Measurements from ENCODE around the gene CALB2.
"Not testable (repeated sequence)": the region's sequence is repeated elsewhere in the genome, so short reads cannot be mapped to it uniquely, and the experiment has no call there.

CALB2 gene, protein sequence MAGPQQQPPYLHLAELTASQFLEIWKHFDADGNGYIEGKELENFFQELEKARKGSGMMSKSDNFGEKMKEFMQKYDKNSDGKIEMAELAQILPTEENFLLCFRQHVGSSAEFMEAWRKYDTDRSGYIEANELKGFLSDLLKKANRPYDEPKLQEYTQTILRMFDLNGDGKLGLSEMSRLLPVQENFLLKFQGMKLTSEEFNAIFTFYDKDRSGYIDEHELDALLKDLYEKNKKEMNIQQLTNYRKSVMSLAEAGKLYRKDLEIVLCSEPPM

DNA sequence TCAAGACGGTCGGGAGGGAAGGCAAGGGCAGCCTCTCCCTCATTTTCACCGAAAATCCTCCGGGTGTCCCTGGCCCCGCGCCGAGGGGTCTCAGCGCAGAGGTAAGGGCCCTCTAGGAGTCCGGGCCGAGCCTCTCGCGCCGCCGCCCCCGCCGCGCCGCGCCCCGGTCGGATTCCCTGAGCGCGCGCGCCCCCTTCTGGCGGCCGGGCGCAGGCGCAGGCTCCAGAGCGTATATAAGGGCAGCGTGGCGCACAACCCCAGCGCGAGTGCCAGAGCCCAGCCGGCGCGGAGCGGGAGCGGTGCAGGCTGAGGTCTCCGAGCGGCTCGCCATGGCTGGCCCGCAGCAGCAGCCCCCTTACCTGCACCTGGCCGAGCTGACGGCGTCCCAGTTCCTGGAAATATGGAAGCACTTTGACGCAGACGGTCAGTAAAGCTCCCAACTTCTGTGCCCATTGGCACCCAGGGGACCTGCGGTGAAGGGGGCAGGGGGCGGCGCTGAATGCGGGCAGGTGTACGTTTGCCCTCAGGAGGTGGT, at the start of gene CALB2:
Gene CALB2 (plus strand): TSS at position 260 of the 535 bp plus-strand sequence. CDS start 70 bp downstream, at position 330.
- DNase-seq (ENCODE audit: low spot score) (peak; percentile 32), FAIRE-seq (no peak)

DNA sequence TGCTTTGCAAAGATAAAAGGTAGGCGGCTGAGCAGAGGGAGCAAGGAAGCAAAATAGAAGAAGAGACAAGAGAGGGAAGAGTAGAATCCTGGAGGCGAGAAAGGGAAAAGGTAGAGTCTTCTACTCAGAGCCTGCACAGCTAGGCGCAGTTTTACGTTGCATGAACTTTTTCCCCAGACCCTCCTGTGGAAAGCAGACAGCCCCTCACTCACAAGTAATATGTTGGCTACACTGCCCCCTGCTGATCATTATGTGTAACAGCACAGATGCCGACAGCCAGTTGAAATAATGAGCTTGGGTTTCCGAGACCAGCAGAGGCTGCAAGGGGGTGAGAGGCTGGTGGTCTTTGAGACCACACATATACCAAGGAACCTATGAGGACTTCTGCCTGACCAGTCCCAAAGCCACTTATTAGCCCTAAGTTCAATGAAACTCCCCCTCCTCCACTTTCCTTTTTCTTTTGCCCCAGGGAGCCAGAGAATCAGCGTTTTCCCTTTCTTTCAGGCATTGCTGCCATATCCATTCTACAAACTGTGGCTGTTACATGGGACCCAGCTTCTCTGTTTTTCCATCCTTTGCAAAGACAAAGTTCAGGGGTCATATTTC, 46.9 kb upstream of the CALB2 start:
- no peak for DNase-seq (ENCODE audit: low spot score)
- no peak for FAIRE-seq

DNA sequence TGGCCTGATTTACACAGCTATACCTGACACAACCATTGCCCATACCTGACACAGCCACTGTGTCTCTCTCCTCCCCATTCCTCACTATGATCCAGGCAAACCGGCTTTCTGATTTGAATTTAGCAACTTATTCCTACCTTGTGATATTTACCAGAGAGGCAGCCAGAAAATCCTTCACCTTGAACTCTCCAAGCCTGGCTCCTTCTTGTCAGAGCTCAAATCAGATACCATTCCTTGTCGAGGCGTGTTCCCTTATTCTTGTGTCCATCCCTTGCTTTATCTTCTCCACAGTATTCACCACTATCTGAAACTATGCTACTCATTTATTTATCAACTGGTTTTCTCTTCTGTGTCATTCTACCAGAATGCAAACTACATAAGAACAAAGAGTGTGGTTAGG, 44.9 kb upstream of the CALB2 start:
- FAIRE-seq; DNase-seq (ENCODE audit: low spot score): not testable (repeated sequence)

DNA sequence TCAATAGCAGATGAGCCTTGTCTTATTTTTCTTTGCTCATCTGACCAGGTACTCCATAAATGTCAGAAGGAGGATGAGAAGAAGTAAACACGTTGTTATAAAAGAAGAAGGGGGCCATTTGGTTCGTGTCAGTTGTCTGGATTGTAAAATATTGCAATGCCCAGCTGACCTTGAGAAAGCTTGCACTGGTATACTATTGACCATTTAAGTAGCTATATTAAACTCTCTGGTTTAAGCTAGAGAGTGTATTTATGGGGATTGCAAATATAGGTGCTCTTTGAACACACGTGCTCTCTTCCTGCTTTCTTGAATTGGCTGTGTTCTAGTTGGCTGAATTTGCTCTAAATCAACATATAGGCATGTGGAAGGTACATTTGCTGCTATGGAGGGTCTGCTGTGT, 43.3 kb upstream of the CALB2 start:
- DNase-seq (ENCODE audit: low spot score): no peak
- FAIRE-seq: no peak

DNA sequence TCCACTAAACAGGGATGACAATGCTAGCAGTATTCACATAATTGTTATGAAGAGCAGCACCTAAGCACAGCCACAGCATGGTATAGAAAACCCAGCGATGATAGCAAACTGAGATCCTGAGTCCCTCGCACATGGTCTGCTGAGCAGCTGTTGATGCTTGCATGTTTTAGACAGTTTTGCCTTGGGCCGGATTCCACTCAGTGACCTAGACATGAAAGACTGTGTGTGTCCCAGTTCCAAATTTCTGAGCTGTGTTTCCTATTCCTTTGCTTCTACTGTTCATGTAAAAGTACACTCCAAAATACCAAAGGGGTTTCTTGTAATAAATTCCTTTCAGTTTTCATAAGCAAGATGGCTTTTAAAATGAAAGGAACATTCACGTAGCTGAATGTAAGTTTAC, 38.5 kb upstream of the CALB2 start:
- FAIRE-seq (no peak), DNase-seq (ENCODE audit: low spot score) (no peak)

DNA sequence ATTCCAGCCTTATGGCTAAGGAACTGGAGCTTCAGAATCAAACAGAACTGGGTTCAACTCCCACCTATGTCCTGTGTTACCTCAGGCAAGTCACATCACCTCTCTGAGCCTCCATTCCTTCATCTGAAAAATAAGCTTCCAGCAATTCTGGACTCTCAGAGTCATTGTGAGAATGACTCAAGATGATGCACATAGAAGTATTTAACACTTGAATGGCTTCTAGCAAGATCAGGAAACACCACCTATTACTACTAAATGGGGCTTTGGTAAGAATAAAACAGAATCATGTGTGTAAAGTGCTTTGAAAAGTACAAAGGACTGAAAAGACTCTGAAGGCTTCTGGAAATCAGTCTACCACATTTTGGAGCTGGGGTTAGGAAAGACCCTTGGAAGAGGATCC, 30.8 kb upstream of the CALB2 start:
- DNase-seq (ENCODE audit: low spot score): peak; percentile 17
- FAIRE-seq: no peak

DNA sequence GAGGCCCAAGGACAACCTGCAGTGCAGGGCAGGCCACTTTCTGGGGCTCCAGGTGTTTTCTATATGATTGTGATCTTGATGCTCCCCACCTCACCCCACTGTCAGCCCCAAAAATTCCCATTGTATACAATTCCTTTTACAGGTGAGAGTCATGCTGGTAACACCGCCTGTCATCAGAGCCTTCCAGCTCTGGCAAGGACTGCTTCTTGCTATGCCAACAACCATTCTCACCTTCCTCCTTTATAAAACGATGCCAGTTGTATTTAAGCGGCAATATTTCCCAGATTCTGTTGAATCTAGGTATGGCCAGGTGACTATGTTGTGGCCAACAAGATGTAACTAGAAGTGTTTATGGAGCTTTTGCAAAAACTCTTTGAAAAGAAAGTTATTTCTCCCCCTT, 30.4 kb upstream of the CALB2 start:
- no peak for FAIRE-seq
- DNase-seq (ENCODE audit: low spot score): no peak

DNA sequence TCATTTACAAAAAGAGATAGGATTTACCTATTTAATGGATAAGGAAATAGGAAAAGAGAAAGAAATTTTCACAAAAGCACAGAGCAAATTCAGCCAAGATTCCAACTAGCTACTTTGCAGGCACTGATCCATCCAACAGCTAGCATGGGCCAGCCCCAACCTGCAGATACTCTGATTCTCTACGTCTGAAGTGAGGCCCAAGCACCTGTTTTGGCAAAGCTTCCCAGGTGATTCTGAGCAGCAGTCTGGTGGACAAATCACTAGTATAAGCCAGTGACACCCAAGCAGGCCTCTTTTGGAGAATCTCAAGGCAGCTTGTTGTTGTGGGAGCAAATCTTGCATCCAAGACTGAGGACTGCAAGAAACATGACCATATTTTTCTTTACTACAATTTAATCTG, 20.9 kb upstream of the CALB2 start:
- no peak for DNase-seq (ENCODE audit: low spot score)
- FAIRE-seq: no peak

DNA sequence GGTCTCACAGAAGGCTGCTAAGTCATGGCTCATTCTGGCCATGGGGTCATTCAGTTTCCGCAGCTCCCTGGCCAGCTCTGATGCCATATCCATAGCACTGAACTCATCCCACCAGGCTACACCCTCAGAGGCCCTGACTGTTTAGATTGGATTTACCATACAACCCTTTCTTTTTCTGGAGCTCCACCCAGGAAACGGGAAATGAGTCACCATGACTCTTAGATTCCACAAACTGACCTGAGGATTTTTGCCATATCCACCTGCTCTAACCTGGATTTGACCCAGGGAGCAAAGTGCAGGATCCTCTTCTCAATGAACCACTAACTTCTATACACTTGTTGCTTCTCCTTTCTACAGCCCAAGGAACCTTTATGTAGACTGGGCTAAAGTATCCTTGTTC, 20.3 kb upstream of the CALB2 start:
- FAIRE-seq (no peak), DNase-seq (ENCODE audit: low spot score) (peak; percentile 53)

DNA sequence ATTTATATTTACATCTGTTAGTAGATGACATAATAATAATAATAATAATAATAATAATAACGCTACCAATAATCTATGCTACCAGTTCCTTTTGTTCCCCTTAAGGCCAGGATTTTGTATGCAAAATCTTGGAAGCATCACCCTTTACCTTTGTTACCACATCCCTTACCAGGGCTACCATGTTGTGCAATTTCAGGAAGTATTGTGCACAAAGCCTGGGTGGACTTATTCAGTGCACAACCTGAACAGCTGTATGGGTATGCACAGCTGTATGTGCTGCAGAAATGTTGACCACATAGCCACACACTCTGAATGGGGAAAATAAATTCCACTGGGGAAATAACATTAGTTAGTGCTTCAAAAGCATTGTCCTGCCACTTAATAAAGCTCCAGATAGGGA, 19.9 kb upstream of the CALB2 start:
- no peak for DNase-seq (ENCODE audit: low spot score)
- FAIRE-seq: no peak

DNA sequence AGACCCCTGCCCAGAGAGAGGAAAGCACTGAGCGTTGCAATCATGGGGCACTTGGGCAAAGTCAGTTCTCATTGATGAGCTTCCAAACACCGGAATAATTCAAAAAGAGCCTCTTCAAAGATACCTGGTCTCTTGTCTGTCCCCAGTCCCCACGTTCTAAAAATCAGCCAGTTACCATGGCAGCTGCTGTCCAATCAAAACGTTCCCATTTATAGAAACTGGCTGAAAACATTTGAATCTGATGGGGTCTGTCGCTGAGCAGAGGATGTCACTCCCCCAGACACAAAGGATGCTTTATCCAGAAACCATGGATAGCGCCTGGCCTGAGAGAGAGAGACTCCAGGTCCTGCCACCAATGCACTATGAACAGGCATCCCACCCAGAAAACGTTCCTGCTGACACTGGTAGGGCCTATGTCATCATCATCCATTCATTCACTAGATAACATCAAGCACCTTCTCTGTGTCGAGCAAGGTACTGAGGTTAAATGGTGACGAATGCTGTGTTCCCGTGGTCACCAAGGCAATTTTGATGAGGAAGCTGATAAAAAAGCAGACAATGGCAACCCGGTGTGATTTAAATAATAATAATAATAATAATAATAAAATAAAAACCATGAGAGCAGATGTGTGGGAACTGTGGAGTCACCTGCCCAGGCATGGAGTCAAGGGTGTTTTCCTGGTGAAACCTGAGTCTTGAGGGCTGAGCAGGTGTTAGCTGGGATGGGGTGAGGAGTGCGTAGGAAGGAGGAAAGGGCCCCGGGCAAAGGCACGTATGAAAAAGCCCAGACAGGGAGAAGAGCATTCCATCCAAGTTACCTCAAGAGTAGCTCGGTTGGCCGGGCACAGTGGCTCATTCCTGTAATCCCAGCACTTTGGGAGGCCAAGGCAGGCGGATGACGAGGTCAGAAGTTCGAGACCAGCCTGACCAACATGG, 19.0 kb upstream of the CALB2 start:
- no peak for DNase-seq (ENCODE audit: low spot score)
- no peak for FAIRE-seq

DNA sequence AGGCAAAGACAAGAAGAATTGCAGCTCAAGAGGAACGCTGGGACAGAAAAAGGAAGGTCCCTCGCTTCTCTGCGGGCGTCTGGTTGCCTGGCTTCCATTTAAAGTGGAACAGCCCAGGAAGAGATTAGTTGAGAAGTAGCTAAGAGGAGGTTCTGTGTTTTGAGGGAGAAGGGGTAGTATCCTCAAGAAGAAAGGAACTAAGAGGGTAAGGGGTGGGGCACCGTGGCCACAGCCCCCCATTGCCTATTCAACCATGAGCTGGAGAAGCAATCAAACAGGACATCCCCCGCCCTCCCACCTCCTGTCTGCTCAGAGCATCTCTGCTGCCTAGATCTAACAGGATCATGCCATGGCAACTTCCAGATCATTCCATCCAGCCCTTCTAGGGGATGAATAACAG, 18.1 kb upstream of the CALB2 start:
- DNase-seq (ENCODE audit: low spot score) (no peak), FAIRE-seq (no peak)

DNA sequence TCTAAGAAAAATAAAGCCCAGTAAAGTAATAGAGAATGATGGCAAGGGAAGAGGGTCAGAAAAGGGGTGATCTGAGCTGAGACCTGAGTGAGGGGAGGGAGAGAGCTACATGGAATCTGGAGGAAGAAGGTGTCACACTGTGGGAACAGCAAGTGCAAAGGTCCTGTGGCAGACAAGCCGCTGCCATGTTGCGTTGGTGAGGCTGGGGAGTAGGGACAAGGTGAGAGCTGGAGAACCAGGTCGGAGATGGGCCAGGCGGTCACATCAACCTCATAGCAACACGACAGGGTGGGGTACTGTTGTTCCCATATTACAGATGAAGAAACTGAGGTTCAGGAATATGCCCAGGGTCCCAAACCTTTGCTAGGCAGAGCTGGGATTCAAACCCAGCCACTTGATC, 16.6 kb upstream of the CALB2 start:
- no peak for DNase-seq (ENCODE audit: low spot score)

DNA sequence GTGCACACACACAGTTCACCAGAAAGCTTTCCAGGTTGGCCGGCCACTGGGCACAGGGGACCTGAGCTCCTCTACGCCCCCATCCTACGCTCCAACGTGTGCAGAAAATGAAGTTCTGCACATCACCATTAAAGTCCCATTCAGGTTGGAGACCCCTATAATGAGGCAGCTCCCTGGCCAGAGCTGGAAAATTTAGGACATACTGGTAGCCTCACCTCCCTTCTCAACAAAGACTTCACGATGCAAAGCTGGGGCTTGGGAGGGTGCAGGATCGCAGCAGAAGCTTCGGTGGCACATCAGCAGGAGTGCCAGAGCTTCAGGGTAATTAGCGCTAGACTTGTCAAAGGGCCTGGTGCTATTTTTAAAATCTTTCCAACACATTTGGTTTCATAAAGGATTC, 15.4 kb upstream of the CALB2 start:
- DNase-seq (ENCODE audit: low spot score) (no peak), FAIRE-seq (no peak)

More for the DNA sequence above, 16.6 kb upstream of the CALB2 start:
- FAIRE-seq: no peak

DNA sequence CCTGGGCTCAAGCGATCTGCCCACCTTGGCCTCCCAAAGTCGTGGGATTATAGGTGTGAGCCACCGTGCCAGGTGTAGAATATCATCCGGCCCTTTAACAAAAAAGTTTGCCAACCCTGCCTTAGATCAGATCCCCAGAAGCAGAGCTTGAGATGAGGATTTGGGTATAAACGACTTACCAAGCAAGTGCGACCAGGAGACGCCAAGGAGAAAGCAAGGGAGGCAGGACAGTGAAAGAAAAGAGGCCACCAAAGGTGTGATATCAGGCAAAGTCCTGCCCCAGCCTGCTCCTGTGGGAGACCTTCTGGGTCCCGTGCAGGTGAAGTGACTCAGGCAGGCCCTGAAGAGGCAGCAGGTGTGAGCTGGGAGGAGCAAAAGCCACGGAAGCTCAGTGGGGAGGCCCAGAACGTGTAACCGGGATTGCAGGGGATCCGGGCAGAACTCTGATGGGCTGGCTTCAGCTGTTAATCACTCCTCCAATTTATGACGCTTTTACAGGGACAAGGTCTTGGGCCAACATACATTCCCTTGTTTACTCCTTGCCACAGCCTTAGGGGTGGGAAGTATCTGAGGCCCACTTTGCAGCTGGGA, 14.1 kb upstream of the CALB2 start:
- no peak for DNase-seq (ENCODE audit: low spot score)

DNA sequence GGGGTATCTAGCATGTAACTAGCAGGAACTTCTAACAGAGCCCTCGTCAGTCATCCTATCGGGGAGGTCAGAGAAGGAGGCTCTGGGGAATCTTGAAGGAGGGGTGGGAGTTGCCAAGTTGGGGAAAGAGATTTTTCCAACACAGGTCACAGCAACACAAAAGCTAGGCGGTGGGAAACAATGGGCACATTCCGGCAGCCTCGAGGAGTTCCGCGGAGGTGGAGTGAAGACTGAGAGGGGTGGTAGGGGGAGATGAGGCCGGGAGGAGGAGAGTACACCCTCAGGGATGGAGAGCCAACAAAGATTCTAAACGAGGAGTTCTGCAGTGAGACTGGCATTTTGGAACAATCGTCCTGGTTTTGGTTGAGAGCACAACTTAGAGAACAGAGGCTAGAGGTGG, 13.5 kb upstream of the CALB2 start:
- FAIRE-seq (no peak), DNase-seq (ENCODE audit: low spot score) (no peak)

More for the DNA sequence above, 14.1 kb upstream of the CALB2 start:
- no peak for FAIRE-seq

DNA sequence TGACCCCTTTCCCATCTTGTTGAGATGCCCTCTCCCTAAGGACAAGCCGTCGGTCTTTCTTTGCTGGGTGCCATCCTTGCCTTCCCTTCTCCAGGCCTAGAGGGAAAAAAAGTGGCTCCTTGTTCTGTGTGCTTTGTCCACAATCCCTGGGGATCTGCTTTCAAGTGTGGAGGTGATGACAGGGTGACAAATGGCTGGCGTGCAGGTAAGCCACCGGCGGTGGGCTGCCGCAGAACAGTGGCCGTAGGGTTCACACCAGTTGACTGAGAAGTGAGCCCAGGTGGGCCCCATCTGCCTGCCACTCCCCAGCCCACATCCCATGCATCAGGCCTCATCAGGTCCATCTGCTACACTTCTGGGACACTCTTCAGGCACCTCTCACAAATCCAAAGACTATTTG, 11.4 kb upstream of the CALB2 start:
- DNase-seq (ENCODE audit: low spot score): no peak
- FAIRE-seq: no peak

DNA sequence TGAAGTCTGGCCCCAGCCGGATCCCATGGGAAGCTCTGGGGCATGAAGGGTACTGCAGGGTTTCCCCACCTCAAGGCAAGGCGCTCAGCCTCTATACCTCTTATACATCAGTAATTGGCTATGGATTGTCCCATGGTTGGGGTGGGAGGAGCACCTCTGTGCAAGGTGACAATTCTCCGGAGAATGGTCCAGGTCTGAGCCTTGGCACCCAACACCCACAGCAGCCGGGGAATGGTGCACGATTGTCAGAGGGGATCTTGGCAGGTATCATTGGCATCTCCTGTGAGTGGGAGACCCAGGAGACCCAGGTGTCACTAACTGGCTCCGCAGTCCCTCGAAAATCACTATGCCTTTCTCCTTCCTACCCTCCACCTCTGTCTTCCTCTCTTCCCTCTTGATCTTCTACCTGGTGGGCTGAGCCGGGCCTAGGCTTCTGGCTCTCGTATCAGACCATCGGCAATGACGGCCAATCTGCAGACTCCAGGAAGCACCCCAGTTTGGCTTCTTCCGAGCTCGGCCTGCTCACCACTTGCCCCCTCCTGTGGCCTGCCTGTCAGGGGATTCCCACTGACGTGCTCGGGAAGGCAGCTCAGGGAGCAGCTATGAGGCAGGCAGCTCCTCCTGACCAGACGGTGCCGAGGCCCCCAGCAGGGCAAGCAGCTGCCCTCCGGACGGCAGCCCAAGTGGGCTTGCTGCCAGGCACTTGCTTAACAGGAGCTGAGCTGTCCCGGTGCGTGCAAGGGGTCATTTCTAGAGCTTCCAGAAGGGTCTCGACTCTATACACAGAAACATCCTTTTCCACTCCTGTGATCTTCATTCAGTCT, 10.0 kb upstream of the CALB2 start:
- FAIRE-seq (no peak), DNase-seq (ENCODE audit: low spot score) (no peak)

DNA sequence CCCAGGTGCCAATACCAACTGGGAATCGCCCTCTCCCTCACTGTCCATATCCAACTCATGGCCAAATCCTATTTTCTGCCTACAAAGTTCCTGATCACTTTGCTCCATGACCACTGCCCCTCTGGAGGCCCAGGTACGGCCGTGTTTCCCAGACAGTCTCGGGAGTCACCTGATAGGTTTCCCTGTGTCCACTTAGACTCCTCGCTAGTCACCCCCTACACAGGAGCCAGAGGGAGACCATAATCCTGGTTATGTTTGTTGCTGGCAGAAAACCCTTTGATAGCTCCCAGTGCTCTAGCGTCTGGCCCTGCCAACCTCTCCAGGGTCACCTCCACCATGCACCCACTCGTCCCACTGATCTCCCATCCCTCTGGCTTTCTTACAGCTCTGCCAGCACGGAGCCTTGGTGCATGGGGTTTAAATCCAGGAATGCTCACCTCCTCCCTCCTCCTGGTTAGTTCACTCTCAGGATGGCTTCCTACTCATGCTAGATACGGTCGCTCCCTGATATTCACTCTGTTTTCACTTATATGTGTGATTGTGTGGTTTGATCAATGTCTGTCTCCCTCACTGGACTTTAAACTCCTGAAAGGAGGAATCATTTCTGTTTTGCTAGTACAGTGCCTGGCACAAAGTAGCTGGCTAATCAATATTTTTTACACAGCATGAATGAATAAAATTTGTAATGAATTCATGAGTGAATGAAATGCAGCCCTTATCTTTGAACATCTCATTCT, 7.5 kb upstream of the CALB2 start:
- FAIRE-seq: no peak

DNA sequence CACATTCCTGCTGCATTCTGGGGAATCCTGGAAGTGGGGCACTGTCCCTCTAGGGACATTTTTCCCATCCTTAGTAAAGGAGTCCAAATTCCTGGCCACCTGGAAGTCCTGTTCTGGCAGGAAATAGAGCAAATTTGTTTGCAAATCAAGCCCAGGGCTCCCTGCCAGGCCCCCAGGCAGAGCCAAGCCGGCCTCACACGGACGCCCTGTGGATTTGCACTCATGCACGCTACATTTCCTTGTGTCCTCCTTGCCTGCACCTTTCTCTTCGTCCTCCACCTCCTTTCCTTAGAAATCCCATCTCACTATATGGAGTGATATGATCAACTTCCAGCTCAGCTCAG, 7.0 kb upstream of the CALB2 start:
- no peak for FAIRE-seq
- DNase-seq (ENCODE audit: low spot score): no peak

More for the DNA sequence above, 7.5 kb upstream of the CALB2 start:
- no peak for DNase-seq (ENCODE audit: low spot score)

All from RCC 7860 (cell line).